HG02642 (cell line): ENCODE data around the gene TRMT1.
"Not testable (repeated sequence)": the region's sequence is repeated elsewhere in the genome, so short reads cannot be mapped to it uniquely, and the experiment has no call there.

Source experiments
- ATAC-seq: cut with Tn5 transposase; IDR thresholded peaks from one replicate; pipeline ENCODE4 v1.9.1; 2021; ENCODE audit warnings: mild to moderate bottlenecking; ENCODE audit not compliant: unreplicated experiment, poor library complexity

TRMT1 gene

DNA sequence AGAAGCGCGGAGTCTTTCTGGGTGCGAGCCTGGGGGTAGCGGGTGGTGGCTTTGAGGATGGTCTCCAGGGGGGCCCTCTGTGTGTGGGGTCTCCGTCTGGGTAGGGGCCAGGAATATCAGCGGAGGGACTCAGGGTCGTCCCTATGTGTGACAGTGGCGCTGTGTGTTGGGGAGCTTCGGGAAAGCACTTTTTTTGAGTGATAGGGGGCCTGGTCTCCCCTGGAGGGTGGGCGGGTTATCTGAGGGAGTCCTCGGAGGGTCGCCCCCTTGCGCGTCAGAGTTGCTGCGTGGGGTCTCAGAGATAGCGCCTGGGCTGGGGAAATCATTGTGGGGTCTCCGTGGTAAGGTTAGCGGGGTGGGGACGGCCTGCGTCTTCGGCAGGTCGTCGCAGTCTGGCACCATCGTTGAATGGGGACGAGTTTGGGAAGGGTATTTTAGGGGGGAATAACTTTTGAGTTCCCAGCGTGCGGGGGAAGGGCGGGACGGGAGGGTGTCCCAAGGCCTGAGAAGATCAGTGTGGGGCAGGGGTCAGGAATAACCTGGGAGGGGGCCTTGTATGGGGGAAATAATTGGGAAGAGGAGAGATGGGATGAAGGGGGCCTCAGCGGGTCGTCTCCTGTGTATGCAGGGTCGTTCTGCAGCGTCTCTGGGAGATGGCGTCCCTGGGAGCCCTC lies 34.5 kb upstream of the TRMT1 start:
- no peak for ATAC-seq

DNA sequence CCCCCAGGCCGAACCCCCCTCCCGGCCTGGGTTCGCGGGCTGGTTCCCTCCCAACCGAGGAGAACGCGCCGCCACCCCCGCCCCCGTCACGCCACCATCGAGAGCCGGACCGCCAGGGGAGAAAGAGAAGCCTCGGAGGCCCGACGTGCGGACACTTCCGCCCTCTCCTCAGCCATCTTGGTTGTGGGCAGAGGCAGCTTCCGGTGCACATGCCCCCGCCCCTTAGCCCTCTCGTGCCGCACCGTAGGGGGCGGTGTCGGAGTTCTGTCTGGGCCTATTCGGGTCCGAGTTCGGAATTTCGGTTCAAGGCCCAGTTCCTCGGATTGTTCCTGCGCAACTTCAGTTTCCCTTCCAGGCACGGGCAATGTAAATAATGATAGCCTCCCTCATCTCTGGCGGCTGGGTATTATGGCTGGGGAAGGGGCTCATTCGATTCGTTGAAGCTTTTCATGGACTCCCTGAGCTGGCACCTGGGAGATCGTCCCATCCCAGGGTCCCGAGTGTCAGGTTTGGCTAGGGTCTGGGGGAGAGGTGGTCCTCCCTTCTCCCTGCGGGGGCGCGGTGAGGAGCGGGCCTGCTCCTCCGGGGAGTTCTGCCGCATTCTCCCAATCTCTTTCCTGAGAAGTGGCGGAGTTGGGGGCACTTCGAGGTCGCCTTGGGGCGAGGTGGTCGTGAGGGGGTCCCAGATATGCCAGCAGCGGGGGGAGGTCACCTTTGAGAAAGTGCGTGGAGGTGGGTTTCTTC lies 33.8 kb upstream of the TRMT1 start, which contains the start of the genes IER2 and STX10:
Gene IER2, plus strand, starts transcription at position 225 of the 744 bp plus-strand sequence. CDS start 2,776 bp downstream, outside the sequence.
Gene STX10, minus strand, starts transcription at position 189 of the 744 bp plus-strand sequence. CDS start 202 bp downstream, outside the sequence.
- peak; percentile 40 for ATAC-seq

DNA sequence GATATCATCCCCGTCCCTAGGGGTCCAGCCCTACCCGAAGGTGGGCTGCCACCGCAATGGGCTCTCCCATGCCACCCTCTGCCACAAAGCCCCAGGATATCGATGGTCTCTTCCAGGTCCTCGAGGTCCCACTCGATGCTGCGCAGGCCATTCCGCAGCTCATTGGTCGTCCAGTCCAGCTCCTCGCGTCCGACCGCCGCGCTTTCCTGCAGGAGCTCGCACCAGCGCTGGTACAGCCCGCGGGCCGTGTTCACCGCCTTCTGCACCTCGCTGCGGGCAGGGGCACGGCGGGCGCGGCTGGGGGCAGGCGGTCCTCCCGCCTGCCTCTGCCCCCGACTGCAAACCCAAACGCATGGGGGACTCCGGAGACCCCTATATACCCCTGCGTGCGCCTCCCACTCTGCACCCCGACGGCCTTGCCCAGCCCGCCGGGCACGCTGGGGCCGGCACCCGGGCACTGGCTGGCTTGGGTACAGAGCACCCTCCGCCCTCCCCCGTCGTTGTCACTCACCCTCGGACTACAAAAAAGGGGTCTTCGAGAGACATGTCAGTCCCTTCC lies 33.2 kb upstream of the TRMT1 start:
- ATAC-seq: peak; percentile 2

DNA sequence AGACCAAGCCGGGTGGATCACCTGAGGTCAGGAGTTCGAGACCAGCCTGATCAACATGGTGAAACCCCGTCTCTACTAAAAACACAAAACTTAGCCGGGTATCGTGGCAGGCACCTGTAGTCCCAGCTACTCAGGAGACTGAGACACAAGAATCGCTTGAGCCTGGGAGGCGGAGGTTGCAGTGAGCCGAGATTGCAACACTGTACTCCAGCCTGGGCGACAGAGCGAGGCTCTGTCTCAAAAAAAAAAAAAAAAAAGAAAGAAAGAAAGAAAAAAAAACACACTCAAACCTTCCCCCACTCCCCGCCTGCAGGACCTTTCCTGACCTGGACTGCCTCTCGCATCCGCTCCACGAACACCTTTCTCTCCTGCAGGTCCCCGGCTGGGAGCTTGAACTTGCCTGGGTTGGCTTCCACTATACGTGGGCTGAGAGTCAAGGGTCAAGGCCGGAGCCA lies 32.7 kb upstream of the TRMT1 start:
- not testable (repeated sequence) for ATAC-seq

DNA sequence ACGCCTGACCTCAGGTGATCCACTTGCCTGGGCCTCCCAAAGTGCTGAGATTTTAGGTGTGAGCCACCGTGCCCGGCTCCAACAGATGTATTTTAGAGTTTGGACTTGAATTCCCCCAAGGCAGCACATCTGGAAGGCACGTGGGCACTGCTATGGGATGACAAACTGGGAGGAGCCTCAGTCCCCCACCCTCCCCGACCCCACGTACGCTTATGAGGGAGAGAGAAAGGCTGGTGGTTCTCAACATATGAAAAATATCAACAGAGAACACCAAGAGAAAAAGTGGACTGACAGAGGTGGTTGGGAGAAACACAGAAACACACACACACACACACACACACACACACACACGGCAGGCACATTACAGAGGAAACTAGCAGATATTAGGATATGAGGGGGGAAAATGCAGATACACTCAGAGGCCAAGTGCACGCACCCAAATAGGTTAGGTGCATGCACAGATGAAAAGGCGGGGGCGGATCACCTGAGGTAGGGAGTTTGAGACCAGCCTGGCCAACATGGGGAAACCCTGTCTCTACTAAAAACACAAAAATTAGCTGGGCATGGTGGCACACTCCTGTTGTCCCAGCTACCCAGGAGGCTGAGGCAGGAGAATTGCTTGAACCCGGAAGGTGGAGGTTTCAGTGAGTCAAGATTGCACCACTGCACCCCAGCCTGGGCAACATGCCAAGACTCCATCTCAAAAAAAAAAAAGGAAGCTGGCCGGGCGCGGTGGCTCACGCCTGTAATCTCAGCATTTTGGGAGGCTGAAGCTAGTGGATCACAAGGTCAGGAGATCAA lies 30.4 kb upstream of the TRMT1 start:
- no peak for ATAC-seq

DNA sequence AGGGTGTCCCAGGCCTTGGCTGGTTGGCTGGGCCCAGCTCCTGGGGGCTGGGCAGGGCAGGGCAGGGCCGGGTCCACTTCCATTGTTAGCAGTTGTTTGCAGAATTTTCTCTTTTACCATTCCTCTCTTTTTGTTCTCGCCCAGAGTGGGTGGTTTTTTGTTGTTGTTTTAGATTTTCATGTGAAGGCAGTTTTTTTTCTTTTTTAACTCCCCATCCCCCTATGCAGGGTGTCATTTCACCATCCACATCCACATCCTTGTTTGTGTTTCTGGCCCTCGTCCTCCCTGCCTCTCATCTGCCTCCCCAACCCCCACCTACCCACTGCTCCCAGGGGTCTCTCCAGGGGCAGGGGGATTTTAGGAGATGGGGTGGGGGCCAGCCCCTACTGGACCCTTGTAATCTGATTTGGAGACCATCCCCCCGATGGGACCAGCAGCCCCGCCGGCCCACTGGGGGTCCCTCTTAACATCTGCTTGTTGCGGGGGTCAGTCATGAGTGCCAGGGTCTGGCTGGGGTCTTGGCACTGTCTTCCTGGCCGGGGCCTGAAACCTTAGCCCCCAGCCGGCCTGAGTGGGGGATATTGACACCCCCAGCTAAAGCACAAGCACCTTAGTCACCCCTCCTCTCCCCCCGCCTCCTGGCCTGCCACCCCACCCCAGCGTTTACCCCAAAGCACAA lies 23.2 kb upstream of the TRMT1 start:
- no peak for ATAC-seq

DNA sequence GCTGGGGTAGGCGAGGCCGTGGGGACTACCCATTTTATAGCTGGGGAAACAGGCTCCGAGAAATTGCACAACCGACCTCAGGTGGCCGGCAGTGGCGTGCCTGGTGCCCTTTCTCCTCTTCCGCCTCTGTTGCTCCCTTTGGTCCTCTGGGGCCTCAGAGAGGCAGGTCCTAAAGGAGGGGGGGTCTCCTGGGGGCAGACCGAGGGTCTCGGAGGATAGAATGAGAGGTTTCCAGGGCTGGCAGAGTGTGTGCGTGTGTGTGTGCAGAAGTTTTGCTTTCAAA lies 22.3 kb upstream of the TRMT1 start:
- ATAC-seq: no peak

DNA sequence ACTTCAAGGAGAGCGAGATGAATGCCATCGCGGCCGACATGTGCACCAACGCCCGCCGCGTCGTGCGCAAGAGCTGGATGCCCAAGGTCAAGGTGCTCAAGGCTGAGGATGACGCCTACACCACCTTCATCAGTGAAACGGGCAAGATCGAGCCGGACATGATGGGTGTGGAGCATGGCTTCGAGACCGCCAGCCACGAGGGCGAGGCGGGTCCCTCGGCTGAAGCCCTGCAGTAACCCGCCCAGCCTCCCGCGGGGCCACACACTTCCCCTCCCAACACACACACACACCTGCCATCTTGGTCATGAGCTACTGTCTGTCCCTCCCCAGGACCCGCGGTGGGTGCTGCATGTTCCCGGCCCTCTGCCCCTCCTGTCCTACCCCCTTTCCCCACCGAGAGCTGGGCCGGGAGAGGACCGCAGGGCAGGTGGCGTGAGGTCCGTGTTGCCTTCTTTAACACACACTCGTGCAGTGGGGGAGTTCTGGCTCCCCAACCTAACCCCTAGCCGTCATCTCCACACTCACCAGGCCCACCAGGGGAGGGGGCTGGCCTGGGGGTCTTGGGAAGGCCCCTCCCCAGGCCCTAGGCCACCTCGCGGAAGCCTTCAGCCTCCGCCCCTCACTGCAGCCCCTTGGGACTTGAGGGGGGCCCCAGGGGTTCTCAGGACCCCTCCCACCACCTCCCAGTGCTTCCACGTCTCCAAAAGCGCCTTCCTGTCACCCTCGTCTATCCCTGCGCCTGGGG lies 21.8 kb upstream of the TRMT1 start:
- ATAC-seq: no peak

DNA sequence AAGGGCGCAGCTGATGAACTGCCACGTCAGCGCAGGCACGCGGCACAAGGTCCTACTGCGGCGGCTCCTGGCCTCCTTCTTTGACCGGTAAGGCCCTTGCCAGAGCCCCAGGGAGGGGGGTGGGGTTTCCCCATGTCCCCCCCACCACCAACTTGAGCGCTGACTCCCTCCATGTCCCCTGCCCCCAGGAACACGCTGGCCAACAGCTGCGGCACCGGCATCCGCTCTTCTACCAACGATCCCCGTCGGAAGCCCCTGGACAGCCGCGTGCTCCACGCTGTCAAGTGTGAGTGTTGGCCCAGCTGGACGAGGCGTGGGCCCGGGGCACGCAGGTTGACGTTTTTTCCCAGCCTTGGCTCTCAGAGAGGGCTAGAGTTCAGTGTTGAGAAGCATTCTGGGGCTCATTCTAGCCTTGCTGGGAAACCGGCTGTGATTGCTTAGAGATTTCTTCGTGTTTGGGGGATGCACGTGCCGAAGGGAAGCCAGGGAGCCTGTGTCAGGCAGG lies 20.8 kb upstream of the TRMT1 start:
- no peak for ATAC-seq

DNA sequence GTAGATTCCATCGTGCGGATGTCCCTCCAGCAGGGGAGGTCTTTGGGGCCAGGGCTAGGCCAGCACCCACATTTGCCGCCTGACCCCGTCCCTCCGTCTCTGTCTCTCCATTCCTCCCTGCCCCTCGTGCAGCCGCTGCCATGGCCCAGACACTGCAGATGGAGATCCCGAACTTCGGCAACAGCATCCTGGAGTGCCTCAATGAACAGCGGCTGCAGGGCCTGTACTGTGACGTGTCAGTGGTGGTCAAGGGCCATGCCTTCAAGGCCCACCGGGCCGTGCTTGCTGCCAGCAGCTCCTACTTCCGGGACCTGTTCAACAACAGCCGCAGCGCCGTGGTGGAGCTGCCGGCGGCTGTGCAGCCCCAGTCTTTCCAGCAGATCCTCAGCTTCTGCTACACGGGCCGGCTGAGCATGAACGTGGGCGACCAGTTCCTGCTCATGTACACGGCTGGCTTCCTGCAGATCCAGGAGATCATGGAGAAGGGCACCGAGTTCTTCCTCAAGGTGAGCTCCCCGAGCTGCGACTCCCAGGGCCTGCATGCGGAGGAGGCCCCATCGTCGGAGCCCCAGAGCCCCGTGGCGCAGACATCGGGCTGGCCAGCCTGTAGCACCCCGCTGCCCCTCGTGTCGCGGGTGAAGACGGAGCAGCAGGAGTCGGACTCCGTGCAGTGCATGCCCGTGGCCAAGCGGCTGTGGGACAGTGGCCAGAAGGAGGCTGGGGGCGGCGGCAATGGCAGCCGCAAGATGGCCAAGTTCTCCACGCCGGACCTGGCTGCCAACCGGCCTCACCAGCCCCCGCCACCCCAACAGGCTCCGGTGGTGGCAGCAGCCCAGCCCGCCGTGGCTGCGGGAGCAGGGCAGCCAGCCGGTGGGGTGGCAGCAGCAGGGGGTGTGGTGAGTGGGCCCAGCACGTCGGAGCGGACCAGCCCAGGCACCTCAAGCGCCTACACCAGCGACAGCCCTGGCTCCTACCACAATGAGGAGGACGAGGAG lies 18.8 kb upstream of the TRMT1 start:
- no peak for ATAC-seq

DNA sequence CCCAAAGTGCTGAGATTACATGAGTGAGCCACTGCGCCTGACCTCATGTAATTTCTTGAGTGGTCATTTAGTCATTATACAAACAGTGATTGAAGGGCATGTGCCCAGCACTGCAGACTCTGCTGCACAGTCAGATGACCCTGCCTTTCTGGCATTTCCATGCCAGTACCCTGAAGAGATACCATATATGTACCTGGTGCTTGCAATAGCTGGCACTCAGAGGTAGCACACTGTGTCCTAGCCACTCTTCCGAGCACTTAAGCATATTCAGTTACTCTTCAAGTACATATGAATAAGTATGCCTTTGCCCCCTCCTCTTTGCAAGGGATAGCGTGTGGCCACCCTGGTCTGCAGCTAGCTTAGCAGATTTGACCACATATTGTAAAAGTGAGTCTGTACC lies 18.1 kb upstream of the TRMT1 start:
- no peak for ATAC-seq

DNA sequence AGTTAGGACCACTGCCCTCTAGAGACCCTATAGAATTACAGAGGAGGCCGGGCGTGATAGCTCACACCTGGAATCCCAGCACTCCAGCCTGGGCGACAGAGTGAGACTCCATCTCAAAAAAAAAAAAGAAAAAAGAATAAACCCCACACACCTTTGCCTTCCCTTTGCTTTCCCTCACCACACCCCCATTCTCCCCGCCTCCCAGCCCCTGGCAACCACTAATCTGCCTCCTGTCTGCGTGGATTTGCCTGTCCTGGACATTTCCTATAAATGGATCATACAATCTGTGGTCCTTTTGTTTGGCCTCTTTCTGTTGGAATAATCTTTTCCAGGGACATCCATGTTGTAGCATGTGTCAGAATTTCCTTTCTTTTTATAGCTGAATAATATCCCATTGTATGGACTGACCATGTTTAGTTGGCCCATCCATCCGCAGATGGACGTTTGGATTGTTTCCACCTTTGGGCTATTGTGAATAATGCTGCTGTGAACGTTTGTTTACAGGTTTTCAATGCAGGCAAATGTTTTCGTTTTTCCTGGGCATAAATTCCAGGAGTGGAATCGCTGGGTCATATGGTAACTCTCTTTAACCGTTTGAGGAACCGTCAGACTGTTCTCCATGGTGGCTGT lies 16.8 kb upstream of the TRMT1 start:
- ATAC-seq: no peak

DNA sequence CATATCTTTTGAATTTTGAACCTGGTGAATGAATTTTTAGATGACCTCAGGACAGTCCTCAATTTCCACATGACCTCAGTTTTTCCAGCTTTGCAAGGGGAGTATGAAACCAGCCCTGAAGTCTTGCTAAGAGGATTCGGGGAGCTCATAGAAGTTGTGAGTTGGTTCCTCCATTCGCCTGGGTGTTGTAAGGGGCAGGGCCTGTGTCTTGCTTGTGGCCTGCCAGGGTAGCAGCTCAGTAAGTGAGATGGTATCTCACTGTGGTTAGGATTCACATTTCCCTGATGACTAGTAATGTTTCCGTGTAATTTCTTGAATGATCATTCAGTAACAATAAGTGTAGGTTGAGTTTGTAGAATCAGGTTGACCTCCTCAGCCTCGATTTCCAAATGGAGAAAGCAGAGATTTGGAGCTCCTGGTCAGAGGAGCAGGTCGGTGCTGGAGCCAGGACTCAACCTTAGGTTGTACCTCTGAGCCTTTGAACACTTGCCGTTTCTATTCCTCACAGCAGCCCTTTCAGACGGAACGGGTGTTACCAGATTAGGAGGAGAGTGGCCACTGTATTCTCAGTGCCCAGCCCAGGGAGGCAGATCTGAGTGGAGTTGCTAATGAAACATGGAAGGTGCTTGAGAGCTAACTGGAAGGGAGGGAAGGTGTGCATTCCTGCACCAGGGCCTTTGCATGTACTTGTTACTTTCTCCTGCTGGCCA lies 16.1 kb upstream of the TRMT1 start:
- no peak for ATAC-seq

DNA sequence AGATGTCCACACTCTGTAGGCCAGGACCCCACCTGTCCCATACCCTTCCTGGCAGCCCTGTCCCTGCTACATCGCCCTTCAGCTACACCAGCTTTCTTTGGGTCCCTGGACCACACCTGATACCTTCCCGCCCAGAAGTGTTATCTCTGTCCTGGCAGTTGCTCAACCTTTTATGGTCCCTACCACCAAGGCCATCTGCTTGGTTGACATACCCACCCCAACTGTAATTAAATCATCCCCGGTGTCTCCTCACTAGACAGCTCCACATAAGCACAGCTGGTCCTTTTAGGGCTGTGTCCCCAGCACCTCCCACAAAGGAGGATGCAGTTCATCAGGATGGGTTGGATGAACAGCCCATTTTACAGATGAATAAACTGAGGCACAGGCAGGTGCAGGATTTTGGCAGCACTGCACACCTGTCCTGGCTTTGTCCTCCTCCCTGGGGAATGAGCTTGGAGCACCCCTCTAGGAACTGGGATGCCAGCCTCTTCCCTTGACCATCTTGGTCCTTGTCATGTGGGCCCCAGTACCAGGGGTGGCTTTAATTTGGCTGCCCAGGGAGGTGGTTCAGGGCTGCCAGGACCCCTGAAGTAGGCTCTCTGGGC lies 14.4 kb upstream of the TRMT1 start:
- ATAC-seq: no peak

DNA sequence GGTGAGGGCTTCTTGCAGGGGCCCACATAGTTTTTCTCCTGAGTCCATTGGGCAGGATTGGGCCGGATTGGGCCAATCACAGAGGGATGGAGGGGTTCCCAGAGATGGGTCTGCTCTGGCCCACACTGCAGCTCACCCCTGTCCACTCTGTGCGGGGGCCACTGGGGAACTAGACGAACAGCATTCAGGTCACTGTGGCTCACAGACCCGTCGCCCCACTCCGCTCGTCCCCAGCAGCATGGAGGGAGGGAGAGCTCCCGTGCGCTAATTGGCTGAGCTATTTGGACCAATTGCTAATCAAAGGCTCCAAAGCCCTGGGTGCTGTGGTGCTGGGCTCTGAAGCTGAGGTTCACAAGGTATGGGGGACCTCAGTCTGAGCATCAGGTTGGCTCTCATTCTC lies 12.8 kb upstream of the TRMT1 start:
- ATAC-seq: no peak

DNA sequence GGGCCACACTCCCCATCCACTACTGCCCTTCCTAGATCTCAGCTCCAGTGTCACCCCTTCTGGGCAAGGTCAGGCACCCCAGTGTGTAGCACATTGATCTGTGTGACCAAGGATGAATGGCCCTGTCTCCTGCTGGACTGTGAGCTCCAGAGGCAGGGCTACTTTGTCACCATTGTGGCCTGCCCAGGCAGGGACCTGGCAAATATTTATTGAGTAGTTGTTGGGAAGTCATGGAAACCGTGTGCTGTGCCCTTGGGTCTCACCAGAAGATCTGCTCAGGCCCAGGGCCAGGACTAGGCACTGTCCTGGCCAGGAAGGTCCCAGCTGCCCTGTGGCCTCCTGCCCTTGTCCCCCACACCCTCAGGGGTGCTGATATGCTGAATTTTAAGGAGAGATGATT lies 12.0 kb upstream of the TRMT1 start:
- no peak for ATAC-seq
